Measurements from ENCODE around the gene SLC17A8.

The SLC17A8 gene

DNA sequence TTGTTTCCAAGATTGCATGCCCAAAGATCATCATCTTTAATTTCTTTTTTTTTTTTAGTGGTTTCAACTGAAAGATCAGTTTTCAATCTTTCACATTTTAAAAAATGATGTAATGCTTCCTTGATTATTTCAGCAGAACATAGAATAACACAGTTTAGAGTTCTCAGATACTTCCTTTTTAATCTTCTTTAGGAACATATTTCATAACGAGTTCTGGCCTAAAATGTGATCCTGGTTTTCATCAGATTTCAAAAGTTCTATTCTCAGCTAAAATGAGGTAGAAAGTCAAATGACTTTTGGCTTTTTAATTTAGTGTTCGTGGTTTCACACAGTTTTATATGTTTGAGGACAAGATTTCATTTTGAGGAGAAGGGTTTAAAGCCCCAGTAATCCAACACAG is 76.8 kb downstream of the SLC17A8 start:
- FAIRE-seq, result no peak

GRCh38 chr12:100434177-100434576 is 77.3 kb downstream of the SLC17A8 start:
- FAIRE-seq, result no peak

GRCh38 chr12:100435957-100436356 is 79.1 kb downstream of the SLC17A8 start:
- FAIRE-seq, result no peak

DNA sequence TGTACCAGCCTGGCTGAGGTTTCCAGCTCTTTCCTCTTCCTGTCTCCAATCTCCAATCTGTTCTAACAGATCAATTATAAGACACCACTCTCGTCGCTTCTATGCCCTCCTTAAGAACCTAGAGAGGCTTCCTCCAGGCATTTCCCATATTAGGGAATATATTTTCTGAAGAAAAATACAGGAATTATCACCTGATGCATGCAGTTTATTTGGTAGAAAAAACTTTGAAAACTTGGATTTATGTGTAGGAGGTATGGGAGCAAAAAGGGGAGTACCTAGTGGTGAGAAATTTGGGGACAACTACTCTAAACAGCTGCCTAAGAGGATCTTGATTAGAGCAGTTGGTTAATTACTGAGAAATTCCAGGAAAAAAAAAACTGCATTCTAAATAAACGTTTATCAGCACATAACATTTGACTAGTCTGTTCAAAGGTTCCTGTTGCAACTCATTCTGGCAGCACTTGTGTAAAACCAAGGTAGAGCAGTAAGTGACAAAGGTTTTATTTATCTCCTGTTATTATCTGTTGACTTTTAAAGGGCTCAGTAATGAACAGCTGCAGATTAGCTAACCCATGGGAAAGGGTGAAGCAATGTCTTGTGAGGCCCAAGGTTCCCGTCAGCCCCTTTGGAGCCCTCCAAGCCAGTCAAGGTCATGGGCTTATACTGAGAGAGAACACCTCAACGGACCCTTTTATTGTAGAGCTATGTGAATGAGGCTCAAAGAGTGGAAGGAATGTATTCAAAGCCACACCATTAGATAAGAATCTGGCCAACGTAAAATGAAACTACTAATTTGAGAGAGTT is 80.4 kb downstream of the SLC17A8 start:
- FAIRE-seq, result no peak

GRCh38 chr12:100439797-100440196 is 82.9 kb downstream of the SLC17A8 start:
- no peak for FAIRE-seq

GRCh38 chr12:100442403-100442802 is 85.5 kb downstream of the SLC17A8 start:
- no peak for FAIRE-seq

- no peak for FAIRE-seq
These were observed 86.6 kb downstream of the SLC17A8 start for GRCh38 chr12:100443434-100443833.

DNA sequence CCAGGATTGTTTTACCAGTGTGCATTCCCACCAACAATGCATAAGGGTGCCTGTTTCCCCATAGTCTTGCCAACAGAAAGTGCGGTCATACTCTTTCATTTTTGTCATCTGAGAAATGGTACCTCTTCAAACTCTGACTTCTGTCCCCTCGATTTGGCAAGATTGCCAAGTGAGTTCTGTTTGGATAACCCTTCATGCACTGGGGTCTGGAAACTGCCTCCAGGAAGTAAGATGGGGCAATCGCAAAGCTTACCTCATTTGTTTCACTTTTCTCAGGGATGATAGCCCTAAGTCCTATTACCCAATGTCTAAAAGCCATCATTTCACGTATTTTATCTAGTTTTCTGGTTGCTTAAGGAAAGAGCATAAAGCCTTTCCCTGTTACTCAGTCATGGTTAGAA is 88.2 kb downstream of the SLC17A8 start:
- no peak for FAIRE-seq

GRCh38 chr12:100447381-100447780 is 90.5 kb downstream of the SLC17A8 start:
- no peak for FAIRE-seq

DNA sequence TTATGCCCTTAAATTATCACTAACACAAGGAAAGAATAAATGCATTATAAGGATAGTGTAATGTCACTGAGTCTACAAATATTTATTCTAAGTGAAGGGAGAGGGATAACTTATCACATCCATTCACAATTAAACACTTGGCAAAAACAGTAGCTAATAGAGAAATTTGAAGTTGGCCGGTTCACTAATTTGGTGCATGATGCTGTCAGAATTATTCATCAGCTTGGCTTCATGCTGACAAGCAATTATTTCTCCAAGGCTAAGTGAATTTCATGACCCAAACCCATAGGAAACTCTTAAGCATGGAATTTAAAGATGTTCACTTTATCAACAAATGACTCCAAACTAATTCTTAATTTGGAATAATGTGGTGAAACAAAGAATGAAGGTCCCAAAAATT is 91.8 kb downstream of the SLC17A8 start:
- FAIRE-seq, result no peak

GRCh38 chr12:100450735-100451134 is 93.9 kb downstream of the SLC17A8 start:
- FAIRE-seq, result no peak

- no peak for FAIRE-seq
These were observed 97.1 kb downstream of the SLC17A8 start for GRCh38 chr12:100453951-100454350.

DNA sequence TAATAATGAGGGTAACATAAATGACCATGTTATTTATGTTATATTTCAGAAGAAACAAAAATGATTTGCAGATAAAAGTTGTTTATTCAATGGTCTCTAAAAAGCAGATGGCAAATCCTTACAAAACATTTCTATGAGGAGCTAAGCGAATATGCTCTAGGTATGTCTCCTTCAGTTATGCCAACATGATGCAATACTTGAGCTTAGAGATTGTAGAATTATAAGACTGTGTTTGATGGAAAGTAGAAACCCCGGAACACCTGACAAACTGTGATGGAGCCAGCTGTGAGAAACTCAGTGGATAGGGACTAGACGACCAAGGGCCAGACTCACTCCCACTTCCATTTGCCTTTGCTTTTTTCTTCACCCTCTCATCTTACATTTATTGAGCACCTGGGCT is 99.0 kb downstream of the SLC17A8 start:
- FAIRE-seq, result no peak

- FAIRE-seq, result no peak
These were observed 101.3 kb downstream of the SLC17A8 start for GRCh38 chr12:100458191-100458590.

GRCh38 chr12:100460702-100461101 is 103.8 kb downstream of the SLC17A8 start:
- FAIRE-seq, result no peak

- FAIRE-seq, result no peak
These were observed 104.6 kb downstream of the SLC17A8 start for GRCh38 chr12:100461330-100461973.

DNA sequence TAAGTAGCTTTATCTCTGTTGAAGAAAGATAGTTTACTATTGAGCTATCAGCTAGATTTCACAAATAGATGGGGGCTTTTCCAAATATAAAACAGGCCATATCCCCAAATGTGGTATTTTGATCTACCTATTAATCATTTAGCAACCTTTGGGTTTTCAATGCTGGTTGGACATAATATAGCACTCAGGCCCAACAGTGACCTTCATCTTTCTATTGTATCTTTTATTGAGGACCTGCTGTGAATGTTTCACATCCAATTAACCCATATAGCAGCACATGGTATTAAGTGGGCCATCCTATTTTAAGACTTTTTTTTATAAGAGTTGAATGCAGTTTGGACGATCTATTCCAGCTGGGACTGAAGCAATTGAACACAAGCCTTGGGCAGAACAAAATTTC is 106.8 kb downstream of the SLC17A8 start:
- FAIRE-seq, result no peak

- no peak for FAIRE-seq
These were observed 107.7 kb downstream of the SLC17A8 start for GRCh38 chr12:100464529-100464928.

DNA sequence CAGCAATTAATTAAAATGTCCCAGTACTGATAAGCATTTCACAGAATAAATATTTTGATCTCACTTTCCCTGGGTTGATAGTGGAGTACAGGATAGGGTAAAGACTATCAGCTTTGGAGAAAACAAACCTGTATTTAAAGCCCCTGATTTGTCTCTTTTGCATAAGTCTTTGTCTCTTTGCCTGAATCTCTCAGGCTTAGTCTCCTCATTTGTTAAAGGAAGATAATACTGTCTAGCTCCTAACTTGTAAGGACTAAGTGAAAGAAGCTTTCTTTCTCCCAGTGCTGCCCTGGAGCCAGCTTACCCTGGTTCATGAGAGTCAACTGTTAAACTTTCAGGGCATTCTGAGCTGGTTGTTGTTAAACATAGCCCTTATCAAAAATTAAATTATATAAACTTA is 111.3 kb downstream of the SLC17A8 start:
- no peak for FAIRE-seq

Measured in endometrium (tissue), 2 donors.